GM19035 (cell line): ENCODE results near the gene GREB1.

Source experiments
- ATAC-seq: cut with Tn5 transposase; IDR thresholded peaks from one replicate; pipeline ENCODE4 v1.9.1; 2021; ENCODE audit not compliant: unreplicated experiment

Gene GREB1

DNA sequence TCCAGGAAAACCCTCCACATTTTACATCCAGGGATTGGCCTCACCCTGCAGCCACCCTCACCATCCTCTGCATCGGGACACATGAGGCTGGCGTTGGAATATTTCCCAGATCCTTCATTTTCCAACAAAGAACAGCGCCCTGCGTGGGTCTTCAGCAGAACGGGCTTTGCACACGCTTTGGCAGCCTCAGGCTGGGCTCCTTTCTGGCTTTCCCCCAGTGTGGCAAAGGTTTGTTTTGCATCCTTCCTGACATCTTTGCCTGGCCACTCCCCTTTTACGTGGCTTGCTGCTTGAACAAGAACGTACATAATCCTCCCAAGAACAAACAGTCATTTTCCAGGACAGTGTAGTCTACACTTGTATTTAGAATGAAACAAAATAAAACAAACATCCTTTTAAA, 25.6 kb upstream of the GREB1 start:
- ATAC-seq = no peak

GRCh38 chr2:11509657-11510360, 24.0 kb upstream of the GREB1 start:
- no peak for ATAC-seq

DNA sequence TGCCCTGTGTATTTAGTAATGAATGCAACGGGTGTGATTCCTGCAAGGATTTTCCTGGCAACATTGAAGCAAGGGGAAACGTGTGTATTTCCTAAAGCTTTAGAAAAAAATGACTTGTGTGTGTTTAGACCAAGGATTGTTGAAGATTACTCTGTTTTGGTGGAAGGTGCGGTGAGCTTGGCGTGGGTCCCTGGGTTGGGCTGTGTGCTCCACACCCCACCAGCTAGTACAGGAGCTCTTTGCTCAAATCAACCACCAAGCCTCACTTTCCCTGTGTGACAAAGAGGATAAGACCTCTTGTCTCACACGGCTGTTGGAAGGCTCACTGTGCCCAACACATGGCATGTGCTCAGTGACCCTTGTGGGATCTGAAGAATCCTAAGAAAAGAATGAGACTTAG, 21.4 kb upstream of the GREB1 start:
- no peak for ATAC-seq

DNA sequence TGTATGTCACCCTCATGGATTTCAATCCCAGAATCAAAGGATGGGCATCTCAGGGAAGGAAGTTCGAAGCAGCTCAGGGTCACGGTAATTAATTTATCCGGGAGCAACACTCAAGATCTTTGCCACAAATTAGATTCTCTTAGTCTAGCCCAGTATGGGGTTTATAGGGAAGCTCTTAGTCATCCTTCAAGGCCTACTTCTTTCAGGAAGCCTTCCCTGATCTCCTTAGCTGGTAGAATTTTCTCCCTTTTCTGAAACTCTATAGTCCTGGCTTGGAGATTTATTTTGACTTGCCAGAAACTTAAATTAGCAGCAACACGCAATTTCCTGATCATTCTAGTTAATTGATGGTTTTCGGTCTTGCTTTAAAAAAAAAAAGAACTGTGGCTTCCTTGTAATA, 20.5 kb upstream of the GREB1 start:
- no peak for ATAC-seq

- ATAC-seq = no peak
Measured at GRCh38 chr2:11514081-11514730, 19.6 kb upstream of the GREB1 start.

GRCh38 chr2:11514904-11515303, 18.9 kb upstream of the GREB1 start:
- no peak for ATAC-seq

DNA sequence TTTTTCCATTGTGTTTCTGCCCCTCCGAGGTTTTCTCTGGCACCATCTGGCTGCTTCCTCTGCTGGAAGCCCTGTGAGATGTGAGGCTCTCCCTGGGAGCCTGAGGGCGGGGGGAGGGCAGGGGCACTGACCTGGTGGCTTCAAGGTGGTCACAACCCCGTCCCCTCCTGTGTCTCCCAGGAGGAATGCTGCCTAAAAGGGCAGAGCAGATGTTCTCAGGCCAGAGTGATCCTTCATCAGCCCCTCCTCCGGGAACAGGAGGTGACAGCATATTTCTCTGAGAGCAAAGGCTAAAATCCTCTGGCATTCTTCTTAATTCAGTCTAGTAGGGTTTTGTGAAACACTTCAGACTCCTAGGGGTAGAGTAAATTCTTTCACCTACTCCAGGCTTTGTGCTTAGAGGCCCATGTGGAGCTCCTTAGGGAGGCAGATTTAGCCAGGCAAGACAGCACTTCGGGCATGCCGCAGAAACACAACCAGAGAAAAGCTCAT, 18.3 kb upstream of the GREB1 start:
- ATAC-seq = no peak

DNA sequence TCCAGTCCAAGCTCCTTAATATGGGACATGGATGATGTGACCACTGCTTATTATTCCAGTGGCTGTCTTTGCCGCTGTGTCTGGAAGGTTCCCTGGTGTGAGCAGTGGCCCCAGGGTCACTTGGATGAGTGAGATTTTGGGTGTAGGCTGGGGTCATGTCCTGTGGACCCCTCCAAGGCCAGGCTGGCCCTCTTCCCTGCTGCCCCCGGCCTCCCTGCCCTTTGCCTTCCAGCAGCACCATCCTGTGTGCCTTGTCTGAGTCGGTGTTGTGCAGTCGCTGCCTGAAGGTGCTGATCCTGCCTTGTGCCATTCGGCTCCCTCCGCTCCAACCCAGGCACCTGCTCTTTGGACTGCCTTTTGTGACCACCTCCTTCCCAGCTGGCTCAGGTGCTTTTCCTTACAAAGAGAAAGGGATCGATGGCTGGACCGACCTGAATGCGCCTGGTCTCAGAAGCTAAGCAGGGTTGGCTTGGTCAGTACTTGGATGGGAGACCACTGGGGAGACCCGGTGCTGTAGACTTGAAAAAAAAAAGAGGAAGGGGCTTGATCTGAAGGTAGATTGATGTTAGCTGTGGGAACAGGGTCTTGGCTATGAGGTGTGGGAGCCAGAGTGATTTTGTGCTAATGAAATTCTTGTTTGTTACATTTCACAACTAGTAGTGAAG, 16.7 kb upstream of the GREB1 start:
- ATAC-seq = no peak

DNA sequence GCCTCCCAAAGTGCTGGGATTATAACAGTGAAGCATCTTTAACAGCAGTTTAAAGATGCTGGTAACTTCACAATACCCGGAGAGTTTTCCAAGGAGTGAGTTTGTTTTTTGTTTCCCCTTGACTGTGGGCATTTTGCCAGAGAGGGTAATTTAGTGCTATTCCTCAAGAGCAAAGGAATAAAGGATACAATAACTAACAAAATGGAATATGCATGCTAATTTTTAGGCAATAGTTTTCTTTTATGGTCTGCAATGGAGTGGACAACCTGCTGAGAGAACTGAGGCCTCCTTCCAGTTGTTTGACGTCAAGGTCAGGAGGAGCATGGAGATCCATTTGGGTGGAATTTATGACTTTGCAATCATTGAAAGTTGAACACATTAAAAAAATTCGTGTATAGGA, 15.9 kb upstream of the GREB1 start:
- ATAC-seq = no peak

GRCh38 chr2:11520092-11520693, 13.7 kb upstream of the GREB1 start:
- no peak for ATAC-seq

- no peak for ATAC-seq
Measured at GRCh38 chr2:11521775-11522174, 12.1 kb upstream of the GREB1 start.

- ATAC-seq = no peak
Measured at GRCh38 chr2:11524470-11524869, 9.4 kb upstream of the GREB1 start.

- no peak for ATAC-seq
Measured at GRCh38 chr2:11525762-11526161, 8.1 kb upstream of the GREB1 start.

DNA sequence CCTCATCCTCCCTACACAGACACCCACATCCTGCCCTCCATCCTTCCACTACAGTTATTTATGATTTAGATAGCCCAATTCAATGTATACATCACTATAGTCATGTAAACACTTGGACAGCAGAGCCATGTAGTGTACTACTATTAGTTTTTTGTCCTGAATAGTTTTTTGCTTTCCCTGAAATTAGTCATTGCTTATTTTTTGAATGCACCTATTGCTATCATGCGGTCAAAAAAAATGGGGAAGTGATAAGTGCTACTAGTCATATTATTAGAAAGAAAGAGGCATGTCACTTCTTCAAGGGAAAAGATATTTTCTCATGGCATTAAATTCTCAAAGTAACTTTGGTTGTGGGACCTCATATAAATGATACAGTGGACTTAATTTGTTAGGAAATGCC, 6.8 kb upstream of the GREB1 start:
- ATAC-seq = no peak

GRCh38 chr2:11528228-11528627, 5.6 kb upstream of the GREB1 start:
- no peak for ATAC-seq

GRCh38 chr2:11530864-11531465, 2.9 kb upstream of the GREB1 start:
- no peak for ATAC-seq

DNA sequence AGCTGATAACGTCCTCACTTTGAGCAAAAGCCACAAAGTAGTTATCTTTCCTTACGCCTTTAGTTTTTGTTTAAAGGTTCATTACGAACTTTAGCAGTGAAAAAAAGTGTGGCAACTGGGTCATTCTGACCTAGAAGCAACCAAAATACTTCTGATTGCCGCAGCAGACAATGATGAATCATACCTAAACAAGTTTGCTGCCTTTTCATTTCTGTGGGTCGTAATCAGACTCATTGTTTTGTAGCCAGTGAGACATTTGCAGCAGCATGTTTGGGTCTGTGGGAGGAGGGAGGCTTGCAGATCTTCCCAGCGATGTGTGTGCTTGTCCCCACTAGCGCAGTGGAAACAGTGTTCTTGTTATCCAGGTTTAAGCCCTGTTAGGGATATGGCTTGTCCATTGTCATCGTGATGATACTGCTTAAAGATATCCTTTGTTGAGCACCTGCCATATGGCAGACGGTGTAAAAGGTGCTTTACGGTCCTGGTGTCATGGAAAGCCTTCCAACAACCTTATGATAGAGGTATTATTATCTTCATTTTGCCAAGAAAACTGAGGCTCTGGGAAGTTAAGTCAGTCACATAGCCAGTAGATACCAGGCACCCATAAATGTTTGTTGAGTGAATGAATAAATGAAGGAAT, 1.3 kb upstream of the GREB1 start:
- ATAC-seq = no peak

DNA sequence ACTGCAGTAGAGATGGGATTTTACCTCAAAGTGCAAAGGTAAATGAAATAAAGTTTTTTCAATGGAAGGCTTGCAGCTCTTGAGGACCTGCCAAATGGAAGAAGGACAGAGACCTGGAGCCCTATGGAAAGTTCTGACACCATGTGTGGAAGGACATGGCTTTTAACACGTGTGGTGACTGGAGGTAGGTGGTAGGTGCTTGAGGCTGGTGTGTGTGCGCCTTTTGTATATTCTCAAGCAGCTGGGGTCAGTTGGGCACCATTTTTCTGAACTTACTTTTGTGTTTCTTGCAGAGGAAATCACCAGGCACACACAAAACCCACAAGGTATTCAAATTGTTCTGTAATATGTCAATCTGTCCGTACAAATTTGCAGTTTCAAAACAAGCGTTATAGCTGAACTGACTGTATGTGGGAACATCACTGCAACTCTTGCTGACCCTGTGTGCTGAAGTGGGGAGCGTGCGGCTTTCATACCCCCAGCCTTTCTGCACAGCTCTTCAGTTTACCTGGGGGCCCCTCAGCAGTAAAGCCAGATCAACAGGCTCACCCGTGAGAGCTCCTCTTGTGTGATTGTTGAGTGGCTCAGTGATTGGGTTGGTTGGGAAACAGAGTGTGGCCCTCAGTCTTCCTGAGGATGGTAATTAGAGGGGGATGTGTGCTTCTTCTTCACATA, 363 bp downstream of the GREB1 start:
- no peak for ATAC-seq

DNA sequence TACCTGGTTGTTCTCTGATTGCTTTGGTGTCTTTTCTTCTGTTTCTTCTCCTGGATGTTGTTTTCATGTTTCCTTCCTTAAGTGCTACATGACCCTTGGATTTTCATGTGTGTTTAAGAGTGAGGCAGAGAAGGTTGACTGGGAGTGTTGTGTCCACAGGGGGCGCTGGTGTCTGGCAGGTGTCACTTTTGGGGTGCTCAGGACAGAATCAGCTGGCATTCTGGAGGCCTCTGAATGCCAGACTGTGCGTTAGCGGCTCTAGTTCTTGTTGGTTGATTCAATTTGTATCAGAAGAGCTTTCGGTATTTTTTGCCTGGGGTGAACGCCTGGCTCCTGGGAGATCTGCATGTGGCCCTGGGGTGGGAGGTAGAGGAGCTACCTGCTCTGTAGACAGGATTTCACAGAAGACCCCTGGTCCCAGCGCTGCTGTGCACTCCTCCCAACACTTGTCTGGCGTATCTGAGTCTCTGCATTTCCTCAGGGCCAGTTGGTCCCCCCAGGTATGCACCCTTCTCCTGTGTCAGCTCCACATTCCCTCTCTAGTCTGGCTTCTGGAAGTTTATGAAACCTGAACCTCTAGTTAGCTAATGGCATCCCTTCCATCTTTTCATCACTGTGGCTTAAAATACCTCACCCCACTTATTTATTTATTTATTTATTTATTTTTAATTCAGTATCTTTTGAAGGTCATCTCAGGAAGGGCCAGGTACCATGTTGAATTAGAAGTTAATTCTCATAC, 1.1 kb downstream of the GREB1 start:
- ATAC-seq = no peak

- ATAC-seq = no peak
Measured at GRCh38 chr2:11535899-11536344, 2.1 kb downstream of the GREB1 start.
